Measurements from ENCODE around the gene ANKRD10.

Gene ANKRD10

DNA sequence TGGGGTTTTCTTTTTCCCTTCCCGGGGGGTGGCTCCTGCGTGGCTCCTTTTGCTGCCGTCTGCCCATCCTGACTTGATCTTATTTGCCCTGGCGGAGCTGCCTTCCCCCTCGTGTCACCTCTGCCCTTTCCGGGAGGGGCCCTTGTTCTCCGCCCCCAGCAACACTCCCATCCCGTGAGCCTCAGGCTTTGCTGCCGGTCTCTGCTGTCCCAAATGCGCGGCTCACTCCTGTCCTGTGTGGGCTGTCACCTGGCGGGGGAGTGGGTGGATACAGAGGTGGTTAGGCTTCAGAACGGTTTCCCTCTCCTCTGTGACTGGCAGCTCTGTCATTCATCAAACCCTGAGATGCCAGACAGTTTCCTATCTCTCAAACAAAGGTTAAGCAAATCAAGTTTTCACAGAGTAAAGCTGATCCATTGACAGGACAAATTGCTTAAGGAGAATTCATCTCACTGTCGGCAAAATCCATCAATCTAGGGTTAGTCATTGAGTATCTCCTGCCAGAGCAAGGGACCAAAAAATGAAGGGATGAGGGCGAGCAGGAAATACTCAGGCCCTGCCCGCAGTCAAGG lies 84.0 kb downstream of the ANKRD10 start:
- no peak for DNase-seq (ENCODE audit: low spot score)

DNA sequence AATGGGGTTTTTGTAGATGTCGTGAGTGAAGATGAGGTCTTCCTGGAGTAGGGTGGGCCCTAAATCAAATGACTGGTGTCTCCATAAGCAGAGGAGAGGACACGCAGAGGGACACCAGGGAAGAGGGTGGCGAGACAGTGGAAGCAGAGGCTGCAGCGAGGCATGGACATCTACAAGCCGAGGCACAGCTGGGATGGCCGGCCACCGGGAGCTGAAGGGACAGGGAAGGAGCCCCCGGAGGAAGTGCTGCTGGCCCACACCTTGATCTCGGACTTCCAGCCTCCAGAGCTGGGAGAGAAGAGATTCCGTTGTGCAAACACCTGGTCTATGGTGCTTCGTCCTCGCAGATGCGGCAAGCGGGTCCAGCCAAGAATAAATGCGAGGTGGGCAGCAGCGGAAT lies 84.5 kb downstream of the ANKRD10 start:
- DNase-seq (ENCODE audit: low spot score) = no peak

DNA sequence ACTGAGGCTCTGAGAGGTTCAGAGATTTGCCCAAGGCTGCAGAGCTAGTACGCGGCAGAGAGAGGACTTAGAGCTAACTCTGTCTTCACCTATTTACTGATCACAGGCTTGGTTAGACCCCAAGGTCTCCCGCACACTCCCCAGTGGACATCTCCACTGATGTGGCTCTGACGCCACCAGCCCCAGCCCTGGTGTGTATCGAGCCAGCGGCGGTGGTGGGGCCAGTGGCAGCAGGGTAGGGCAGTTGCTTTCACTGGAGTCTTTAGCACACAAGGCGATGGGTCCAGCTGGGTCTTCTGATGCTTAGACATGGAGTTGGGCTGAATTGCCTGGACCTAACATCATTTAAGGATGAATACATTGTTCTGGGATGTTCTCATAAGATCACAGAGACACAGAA lies 85.4 kb downstream of the ANKRD10 start:
- DNase-seq (ENCODE audit: low spot score) = no peak

DNA sequence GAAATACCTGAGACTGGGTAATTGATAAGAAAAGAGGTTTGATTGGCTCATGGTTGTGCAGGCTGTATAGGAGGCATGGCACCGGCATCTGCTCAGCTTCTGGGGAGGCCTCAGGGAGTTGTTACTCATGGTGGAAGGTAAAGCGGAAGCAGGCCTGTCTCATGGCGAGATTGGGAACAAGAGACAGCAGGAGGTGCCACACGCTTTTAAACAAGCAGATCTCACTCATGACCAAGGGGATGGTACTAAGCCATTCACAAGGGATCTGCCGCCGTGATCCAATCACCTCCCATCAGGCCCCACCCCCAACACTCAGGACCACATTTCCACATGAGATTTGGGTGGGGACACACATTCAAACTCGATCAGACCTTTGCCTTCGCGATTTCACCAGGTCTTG lies 86.2 kb downstream of the ANKRD10 start:
- DNase-seq (ENCODE audit: low spot score) = no peak

Measured in kidney tubule cell (primary cell).